HG02642 (cell line): Measurements from ENCODE around the gene CLCN3.
"Not testable (repeated sequence)": the region's sequence is repeated elsewhere in the genome, so short reads cannot be mapped to it uniquely, and the experiment has no call there.

Experiments
- ATAC-seq: cut with Tn5 transposase; IDR thresholded peaks from one replicate; pipeline ENCODE4 v1.9.1; 2021; ENCODE audit warnings: mild to moderate bottlenecking; ENCODE audit not compliant: unreplicated experiment, poor library complexity

The CLCN3 gene

DNA sequence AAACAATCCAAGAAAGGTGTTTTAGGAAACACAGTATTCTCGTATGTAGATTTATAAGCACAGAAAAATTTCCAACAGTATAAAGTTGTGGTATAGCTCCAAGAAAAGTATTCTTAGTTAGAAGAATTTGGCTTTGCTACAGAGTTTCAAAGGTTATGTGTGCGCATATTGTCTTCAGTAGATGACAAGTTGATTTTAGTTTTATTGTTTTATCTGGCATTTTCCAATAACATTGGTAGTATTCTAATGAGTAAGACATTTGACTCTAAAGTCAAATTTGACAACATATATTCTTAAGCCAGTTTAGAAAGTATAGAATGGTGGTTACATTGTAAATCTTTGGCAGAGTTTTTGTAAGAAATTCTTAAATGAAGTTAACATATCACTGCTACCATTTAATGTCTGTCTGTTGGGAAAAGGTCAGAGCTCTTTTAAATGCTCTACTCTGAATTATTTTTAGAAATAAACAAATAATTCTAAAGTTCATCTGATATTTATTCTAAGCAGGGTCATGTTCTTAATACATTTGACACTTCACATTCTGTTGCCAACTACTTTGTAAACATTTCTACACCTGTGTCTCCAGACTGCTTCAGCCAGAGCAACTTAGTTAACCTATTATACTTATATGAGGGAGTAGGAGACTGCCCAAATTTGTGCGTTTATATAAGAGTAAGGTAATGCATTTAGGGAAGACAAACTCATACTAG lies 30.0 kb downstream of the CLCN3 start:
- no peak for ATAC-seq

DNA sequence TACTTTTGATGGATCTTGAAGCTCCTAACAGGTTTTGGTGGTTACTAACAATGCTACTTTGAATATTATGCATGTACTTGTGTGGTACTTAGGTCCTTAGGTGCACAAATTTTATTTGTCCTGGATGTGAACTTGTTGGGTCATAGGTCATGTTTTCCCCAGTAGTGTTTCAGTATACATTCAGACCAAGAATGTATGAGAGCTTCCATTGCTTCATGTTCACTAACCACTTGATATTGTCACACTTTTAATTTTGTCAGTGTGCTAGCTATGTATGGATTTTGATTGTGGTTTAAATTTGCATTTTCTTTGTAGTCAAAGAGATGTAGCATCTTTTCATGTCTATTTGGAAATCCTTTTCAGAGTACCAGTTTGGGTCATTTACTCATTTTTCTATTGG lies 32.2 kb downstream of the CLCN3 start:
- ATAC-seq: no peak

DNA sequence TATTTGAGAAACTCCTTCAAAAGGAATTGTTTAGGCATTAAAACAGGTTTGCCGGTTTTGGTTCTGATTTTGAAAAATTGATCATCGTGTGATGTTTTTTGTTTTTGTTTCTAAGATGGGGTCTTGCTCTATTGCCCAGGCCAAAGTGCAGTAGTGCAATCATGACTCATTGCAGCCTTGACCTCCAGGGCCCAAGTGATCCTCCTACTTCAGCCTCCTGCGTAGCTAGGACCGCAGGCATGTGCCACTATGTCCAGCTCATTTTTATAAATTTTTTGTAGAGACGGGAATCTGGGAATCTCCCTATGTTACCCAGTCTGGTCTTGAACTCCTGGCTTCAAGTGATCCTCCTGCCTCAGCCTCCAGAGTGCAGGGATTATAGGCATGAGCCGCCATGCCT lies 35.0 kb downstream of the CLCN3 start:
- ATAC-seq: no peak

DNA sequence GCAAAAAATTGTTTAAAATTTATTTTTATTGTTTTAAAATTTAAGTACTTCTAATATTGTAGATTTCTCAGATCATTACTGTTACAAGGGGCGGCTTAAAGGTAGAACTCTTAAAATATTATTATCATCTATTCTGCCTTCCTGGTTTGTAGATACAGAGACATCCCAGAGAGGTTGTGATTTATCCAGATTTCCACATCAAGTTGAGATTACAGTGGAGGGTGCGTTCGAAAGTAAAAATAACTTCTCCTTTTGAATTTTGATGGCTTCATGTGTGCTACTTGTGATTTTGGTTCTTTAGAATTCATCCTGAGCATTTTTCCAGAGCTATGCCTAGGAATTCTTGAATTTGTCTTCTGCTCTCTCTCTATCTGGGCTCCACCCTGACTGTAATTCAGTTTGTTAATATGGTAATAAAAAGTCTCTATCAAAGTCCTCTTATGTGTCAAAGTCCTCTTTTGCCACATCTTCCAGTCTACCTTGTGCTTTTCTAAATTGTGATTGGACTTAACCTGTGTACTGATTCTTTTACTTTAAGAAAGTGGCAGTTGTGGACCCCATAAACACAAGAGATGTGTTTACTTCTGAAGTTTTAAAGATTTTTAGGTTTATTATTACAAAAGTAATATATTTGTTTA lies 37.2 kb downstream of the CLCN3 start:
- no peak for ATAC-seq

DNA sequence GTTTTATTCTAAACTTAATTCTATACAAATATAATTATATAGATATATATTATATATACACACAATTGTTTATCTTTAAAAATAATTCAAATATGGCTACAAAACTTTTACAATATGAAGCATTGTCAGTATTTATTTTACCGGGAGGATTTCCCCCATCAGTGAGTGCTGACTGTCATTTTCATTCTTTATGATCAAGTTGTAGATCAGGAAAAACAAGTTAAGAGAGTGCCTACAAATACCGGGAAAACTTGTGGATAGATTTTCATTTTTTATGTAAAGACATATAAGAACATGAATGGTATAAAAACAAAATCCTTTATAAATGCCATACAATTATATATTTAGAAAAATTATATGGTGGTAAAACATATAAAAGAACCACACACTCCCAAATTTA lies 37.8 kb downstream of the CLCN3 start:
- ATAC-seq: no peak

DNA sequence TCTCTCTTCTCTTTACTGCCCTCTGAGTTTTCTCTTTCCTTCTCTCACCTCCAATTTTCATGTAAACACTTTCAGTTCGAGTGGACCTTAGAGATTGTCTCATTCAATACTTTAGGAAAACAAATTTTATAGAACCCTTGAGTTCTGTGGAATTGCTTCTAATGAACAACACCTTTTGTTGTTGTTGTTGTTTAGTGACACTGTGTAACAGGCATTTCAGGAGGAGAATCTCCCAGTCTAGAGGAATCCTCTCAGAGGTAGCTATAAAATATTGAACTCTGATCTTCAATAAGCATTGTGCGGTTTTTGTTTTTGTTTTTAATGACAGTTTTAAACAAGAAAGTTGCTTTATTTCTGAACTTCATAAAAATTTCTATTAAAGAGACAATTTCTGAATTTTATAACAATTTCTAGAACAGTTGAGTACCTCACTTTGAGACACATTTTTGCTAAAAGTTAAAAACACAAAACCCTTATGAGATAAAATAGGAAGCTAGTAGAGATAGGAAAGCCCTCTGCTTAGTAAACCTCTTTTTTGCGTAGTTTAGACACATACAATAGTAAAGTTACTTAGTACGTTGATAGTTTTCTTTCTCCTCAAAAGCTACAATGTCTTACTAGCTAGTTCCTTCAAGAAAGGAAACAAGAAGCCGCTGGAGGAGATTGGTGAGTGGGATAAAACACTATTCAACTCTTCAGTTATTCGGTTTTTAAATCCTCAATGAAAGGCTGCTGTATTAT lies 38.8 kb downstream of the CLCN3 start:
- ATAC-seq: no peak

DNA sequence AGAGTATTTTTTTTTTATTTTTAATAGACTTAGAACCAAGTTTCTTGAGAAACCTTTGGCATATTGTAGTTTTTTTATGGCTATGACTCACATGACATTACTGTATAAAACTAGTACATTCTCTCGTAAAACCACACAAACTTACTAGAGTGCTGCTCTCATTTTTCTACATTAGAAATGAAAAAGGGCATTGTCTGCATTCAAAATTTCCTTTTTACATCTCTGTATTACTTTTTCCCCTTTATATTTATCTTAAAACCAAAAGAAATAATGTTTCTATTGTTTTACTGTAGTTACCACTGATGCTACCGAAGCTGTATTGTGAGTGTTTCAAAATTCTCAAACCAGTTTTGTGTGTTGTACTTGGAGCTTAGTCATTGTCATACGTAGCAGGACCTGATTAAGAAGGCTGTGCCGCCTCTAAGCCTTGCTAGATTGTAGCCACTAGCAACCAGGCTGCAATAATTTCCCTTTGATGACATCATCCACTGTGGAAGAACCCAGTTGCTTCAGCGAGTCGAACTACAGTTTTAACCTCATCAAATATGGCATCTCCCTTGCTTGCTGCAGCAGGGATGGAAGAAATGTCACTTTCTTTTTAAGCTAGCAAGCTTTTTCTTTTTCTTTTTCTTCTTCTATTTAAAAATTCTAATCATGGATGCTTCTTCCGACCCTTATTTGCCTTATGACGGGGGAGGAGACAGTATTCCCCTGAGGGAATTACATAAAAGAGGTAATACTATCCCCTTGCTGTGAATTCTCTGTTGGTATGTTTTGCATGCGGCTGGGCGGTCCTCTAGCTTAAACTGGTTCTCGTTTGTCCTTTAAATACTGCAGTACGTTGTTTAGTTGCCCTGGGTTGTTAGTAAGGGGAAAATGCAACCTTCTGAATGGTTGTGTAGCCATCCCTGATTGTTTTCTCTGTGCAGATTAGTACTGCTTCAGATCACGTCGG lies 39.6 kb downstream of the CLCN3 start:
- peak; percentile 98 for ATAC-seq

DNA sequence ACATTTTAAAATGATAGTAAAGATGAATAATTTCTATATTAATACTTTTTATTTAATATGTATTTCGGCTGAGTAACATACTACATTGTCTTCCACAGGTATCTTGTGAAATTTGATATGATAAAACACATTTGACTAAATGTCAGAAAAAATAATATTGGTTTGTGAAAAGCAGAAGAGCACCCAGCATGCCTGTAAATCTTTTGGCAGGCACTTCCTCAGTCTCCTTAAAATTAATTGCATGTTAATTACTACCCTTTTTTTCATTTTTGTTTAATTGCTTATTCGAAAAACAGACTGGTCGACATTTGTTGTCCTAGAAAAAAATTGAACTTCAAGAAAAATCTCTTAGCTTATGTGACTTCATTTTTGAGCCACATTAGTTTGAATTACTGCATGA lies 40.6 kb downstream of the CLCN3 start:
- ATAC-seq: no peak

DNA sequence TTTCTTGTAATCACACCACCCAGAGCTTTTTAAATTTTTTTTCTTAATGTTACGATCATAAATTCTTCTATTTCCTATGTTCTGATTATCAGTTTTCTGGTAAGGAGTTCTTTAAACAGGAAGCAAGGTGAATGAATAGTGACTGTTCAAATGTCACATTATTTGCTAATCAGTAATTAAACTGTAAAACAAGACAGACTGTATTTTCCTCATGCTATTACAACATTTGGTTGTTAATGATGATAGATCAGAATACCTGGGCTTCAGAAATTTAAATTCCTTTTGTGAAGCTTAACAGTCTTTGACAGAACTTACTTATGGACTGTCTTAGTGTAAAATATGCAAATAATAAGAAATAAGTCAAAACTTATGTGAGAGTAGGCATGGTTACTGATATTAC lies 41.4 kb downstream of the CLCN3 start:
- ATAC-seq: no peak

DNA sequence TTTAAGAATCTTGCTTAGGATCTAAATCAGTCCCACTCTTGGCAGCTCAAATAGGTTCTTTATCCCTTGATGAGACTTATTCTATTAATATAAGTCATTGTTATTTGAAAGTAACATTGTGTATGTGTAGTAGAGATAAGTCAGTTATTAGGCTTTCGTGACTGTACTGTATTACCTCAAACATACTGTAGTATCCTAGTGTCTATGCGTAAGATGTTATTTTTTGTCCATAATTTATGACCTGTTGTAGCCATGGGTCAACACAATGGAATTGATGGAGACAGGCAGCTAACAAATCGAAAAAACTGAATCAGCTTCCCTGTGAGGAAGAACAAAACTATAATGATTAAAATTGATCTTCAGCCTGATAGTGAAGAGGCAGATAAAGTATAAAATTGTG lies 41.8 kb downstream of the CLCN3 start:
- no peak for ATAC-seq

DNA sequence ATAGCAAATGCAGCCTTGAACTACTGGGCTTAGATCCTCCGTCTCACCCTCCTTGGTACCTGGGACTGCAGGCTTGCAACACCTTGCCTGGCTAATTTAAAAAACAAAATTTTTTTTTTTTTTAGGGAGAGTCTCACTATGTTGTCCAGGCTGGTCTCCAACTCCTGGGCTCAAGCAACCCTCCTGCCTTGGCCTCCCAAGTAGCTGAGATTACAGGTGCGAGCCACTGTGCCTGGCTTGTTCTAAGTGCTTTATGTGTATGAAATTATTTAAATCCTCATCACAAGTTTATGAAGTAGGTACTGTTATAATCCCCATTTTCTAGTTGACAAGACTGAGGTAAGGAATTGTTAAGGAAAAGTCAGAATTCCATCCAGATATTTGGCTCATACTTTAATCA lies 43.0 kb downstream of the CLCN3 start:
- no peak for ATAC-seq

DNA sequence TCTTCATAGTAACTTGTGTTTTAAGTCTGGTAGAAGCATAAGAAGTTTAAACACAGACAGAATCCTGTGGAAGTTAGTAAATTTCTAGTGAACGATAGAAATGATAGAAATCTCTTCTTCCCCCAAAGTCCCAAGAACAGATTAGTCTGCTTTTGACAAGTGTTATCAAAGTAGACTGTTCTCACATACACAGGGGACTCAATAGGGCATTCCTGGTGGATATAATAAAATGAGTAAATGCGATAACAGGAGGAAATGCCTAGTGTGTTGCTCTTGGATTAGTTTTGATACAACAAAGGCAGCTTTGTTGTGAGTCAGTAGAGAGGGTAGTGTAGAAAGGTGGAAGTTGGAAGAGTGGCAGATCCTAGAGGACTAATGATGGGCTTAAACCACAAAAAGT lies 43.5 kb downstream of the CLCN3 start:
- ATAC-seq: no peak

DNA sequence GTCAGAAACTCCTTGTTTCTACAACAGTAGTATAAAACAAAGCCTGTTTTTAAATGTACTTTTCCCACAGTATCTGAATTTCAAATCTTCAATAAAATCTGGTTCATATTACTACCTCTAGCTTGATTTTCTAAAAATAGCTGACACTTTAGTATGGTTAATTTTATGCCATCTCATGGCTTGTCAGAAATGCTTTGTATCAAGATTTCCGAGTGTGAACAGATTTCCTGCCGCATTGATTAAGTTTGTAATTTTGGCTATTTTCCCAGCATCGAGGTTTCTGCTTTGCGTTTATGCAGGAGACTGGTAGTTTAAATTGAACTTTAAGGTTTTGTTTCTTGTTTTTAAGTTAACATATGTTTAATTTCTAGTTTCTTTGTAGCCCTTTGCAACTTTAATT lies 44.2 kb downstream of the CLCN3 start:
- no peak for ATAC-seq

DNA sequence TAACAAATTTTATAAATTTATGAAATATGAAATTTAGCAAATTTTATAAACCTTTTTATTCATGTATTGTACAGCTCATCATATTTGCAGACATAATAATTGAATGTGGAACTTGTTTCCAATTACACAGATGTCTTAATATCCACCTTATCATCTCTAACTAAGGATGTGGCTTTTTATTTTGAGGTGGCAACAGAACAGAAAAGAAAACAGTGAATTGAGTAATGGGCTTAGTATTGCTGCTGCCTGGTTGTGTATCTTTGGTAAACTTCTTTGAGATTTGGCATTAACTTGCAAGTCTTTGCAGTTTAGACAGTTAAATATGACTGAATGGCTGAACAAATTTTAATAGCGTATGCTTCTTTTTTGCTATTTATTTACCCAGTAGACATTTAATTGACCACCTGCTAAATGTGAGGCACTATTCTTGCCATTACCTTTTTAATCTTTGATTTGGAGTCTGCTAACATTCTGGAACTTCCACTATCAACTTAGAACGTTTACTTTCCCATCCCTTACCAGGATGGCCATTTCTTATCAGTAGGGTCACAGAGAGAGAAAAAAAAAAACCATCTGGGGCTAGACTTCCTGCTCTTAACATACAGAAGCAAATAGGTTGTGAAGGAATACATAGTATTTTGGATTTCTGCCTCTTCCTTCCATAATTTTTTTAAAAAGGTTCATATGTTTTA lies 44.8 kb downstream of the CLCN3 start:
- no peak for ATAC-seq

DNA sequence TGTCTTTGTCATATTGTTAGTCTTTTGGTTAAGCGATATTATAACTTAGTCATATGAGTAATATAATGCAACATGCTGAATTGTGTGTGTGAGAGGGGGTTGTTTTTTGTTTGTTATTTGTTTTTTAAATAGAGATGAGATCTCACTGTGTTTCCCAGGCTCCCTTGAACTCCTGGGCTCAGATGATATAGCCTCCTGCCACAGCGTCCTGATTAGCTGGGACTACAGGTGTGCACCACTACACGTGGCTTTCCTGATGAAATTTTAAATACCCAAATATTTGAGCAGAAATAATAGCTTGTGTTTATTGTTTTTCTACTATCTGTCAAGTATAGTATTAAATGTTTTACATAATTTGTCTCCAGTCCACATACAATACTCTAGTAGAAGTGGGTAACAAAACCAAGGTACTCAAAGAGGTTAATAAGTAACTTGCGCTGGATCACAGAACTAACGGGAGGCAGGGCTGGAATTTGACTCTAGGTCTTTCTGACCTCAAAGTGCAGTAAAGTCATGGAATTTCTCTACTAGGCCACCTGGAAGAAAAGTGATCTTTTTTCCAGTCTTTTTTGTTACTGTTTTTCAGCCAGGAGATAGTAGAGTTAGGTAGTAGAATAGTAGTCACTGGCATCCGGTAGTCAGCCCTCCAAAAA lies 47.8 kb downstream of the CLCN3 start:
- ATAC-seq: no peak

DNA sequence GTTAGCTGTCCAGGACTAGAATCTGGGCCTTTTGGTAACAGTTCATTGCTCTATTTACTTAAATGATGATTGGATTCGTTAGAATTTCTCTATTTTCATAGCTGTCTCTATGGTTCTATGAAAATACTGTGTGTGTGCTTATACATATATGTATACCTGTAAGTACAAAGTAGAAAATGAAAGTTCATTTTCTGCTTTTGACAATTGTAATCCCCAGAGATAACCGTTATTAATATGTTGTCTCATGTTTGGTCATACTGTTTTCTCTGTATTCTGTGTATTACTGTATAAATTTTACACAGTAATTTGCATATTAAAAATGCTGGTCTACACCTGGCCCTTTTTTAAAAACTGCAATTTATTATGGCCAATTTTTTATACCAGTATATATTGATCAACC lies 55.4 kb downstream of the CLCN3 start:
- ATAC-seq: no peak

DNA sequence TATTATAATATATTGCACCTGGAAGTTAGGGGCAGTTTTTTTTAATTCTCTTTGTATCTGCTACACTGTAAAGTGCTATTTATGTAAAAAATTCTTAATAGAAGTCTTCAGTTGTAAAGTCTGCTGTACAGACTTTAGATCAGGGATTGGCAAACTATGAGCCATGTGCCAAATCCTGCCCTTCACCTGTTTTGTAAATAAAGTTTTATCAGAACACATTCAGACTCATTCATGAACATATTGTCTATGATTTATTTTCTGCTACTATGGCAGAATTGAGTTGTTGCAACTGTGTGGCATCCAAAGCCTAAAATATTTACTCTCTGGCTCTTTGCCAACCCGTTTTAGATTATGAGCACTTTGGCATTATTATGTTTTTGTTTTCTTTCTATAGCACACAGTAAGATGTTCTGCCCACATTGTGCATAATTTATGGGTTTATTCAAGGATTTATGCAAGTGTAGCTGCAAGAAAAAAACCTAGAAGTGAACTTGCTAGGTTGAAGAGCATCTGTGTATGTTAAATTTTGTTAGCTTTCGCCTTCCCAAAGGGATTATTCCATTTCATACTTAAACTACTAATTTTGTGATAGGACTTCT lies 56.9 kb downstream of the CLCN3 start:
- no peak for ATAC-seq

DNA sequence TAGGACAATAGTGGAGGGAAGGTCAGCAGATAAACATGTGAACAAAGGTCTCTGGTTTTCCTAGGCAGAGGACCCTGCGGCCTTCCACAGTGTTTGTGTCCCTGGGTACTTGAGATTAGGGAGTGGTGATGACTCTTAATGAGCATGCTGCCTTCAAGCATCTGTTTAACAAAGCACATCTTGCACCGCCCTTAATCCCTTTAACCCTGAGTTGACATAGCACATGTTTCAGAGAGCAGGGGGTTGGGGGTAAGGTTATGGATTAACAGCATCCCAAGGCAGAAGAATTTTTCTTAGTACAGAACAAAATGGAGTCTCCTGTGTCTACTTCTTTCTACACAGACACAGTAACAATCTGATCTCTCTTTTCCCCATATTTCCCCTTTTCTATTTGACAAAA lies 58.1 kb downstream of the CLCN3 start:
- ATAC-seq: not testable (repeated sequence)

DNA sequence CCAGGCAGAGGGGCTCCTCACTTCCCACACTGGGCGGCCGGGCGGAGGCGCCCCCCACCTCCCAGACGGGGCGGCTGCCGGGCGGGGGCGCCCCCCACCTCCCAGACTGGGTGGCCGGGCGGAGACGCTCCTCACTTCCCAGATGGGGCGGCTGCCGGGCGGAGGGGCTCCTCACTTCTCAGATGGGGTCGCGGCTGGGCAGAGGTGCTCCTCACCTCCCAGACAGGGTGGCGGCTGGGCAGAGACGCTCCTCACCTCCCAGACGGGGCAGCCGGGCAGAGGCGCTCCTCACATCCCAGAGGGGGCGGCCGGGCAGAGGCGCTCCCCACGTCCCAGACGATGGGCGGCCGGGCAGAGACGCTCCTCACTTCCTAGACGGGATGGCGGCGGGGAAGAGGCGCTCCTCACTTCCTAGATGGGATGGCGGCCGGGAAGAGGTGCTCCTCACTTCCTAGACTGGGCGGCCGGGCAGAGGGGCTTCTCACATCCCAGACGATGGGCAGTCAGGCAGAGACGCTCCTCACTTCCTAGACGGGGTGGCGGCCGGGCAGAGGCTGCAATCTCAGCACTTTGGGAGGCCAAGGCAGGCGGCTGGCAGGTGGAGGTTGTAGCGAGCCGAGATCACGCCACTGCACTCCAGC lies 58.7 kb downstream of the CLCN3 start:
- ATAC-seq: not testable (repeated sequence)
